PFSK-1 (cell line): ENCODE results near the gene GRB10.

Experiments
- FOXP2 ChIP-seq: optimal IDR thresholded peaks from 2 replicates; pipeline ENCODE3; 2011; ENCODE audit warnings: borderline replicate concordance, control low read depth, inconsistent platforms; ENCODE audit not compliant: insufficient read depth; ENCODE audit errors: extremely low read length, extremely low read depth
- POLR2AphosphoS5 ChIP-seq: IDR thresholded peaks from 2 replicates; pipeline ENCODE4 v1.6.1; 2012; ENCODE audit warnings: low read depth, mild to moderate bottlenecking, control low read depth, low read length, moderate library complexity
- TAF1 ChIP-seq: IDR thresholded peaks from 2 replicates; pipeline ENCODE4 v1.6.1; 2012; ENCODE audit warnings: low read length, control low read depth, borderline replicate concordance; ENCODE audit not compliant: insufficient read depth
- TF ChIP-seq, protein P1 (sequence below), 2 experiments: IDR thresholded peaks; 2 replicates each; pipeline versions ENCODE4 v1.6.1 to v1.8.0; 2011 to 2012; ENCODE audit warnings: low read depth in 2 of 2, low read length in 2 of 2, control low read depth in 1 of 2, inconsistent platforms in 1 of 2, mild to moderate bottlenecking in 1 of 2, moderate library complexity in 1 of 2; ENCODE audit not compliant: insufficient read depth in 1 of 2

- TF ChIP-seq TAF1, result no peak
- no peak for TF ChIP-seq POLR2AphosphoS5
- TF ChIP-seq, protein P1, sequence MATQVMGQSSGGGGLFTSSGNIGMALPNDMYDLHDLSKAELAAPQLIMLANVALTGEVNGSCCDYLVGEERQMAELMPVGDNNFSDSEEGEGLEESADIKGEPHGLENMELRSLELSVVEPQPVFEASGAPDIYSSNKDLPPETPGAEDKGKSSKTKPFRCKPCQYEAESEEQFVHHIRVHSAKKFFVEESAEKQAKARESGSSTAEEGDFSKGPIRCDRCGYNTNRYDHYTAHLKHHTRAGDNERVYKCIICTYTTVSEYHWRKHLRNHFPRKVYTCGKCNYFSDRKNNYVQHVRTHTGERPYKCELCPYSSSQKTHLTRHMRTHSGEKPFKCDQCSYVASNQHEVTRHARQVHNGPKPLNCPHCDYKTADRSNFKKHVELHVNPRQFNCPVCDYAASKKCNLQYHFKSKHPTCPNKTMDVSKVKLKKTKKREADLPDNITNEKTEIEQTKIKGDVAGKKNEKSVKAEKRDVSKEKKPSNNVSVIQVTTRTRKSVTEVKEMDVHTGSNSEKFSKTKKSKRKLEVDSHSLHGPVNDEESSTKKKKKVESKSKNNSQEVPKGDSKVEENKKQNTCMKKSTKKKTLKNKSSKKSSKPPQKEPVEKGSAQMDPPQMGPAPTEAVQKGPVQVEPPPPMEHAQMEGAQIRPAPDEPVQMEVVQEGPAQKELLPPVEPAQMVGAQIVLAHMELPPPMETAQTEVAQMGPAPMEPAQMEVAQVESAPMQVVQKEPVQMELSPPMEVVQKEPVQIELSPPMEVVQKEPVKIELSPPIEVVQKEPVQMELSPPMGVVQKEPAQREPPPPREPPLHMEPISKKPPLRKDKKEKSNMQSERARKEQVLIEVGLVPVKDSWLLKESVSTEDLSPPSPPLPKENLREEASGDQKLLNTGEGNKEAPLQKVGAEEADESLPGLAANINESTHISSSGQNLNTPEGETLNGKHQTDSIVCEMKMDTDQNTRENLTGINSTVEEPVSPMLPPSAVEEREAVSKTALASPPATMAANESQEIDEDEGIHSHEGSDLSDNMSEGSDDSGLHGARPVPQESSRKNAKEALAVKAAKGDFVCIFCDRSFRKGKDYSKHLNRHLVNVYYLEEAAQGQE (IDR thresholded peaks at IDR 0.05; ENCODE audit: insufficient read depth in 1 of 2, low read depth in 2 of 2, low read length in 2 of 2), result no peak
- TF ChIP-seq FOXP2, result no peak
Measured at GRCh38 chr7:50645186-50645585, 137.5 kb downstream of the GRB10 start.
